ENCODE measurements around the gene ZNF891. TPM values are rescaled to one million over a fixed set of nuclear protein-coding genes. Genes with fewer than 3 reads are reported as not detected.

The ZNF891 gene
- total and polyA plus RNA-seq, 2 of the 13 experiments (the other 11 are each of a cell fraction or from before 2014, with no cell fraction given): 1.3 to 2.1 TPM

GRCh38 chr12:133080368-133081158 is 49.5 kb downstream of the ZNF891 start, which contains the start of gene ZNF140 (continued):
- no peak for TF ChIP-seq THYN1 (CRISPR knock-in tag; IDR thresholded peaks at IDR 0.05; ENCODE audit: borderline replicate concordance, low read depth)
- TF ChIP-seq ZC3H13 (CRISPR knock-in tag; IDR thresholded peaks at IDR 0.05): 0 out of 2 replicates have a peak, but pooled peaks have one; percentile 41
- TF ChIP-seq KLF16 (CRISPR knock-in tag; IDR thresholded peaks at IDR 0.05): peak in 1 of 2 experiments; percentile 86; a peak in 2 of 4 replicates
- no peak for TF ChIP-seq ZNF441 (CRISPR knock-in tag; IDR thresholded peaks at IDR 0.05; ENCODE audit: borderline replicate concordance)
- no peak for TF ChIP-seq ZNF34 (CRISPR knock-in tag; IDR thresholded peaks at IDR 0.05; ENCODE audit: borderline replicate concordance)
- TF ChIP-seq MAZ (IDR thresholded peaks at IDR 0.05; ENCODE audit: borderline replicate concordance, low read depth, low read length): peak; percentile 86
- peak; percentile 60; the same call in 1 of the 2 replicates for TF ChIP-seq MAZ (CRISPR knock-in tag; IDR thresholded peaks at IDR 0.05; ENCODE audit: low read depth)
- TF ChIP-seq ETV6 (CRISPR knock-in tag; conservative IDR thresholded peaks at IDR 0.05): no peak; the same call in 1 of the 2 replicates
- no peak for TF ChIP-seq CCAR2 (optimal IDR thresholded peaks at IDR 0.05; ENCODE audit: low read depth, low read length)
- TF ChIP-seq EP300 (IDR thresholded peaks at IDR 0.05; ENCODE audit: low read depth in 2 of 2, low read length in 2 of 2): no peak
- no peak for TF ChIP-seq EP300 (CRISPR knock-in tag; IDR thresholded peaks at IDR 0.05; ENCODE audit: borderline replicate concordance)
- TF ChIP-seq CHD4 (IDR thresholded peaks at IDR 0.05; ENCODE audit: borderline replicate concordance, low read length): no peak
- TF ChIP-seq, protein P1, sequence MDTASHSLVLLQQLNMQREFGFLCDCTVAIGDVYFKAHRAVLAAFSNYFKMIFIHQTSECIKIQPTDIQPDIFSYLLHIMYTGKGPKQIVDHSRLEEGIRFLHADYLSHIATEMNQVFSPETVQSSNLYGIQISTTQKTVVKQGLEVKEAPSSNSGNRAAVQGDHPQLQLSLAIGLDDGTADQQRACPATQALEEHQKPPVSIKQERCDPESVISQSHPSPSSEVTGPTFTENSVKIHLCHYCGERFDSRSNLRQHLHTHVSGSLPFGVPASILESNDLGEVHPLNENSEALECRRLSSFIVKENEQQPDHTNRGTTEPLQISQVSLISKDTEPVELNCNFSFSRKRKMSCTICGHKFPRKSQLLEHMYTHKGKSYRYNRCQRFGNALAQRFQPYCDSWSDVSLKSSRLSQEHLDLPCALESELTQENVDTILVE (CRISPR knock-in tag; IDR thresholded peaks at IDR 0.05): peak; percentile 78
- TF ChIP-seq RAD21 (CRISPR knock-in tag; IDR thresholded peaks at IDR 0.05): peak; percentile 47
- no peak for TF ChIP-seq SATB2 (CRISPR knock-in tag; IDR thresholded peaks at IDR 0.05)
- no peak for TF ChIP-seq ARNT (IDR thresholded peaks at IDR 0.05)
- TF ChIP-seq FOXJ3 (CRISPR knock-in tag; IDR thresholded peaks at IDR 0.05; ENCODE audit: borderline replicate concordance): peak; percentile 74
- no peak for TF ChIP-seq RBM22 (optimal IDR thresholded peaks at IDR 0.05; ENCODE audit: low read length)
- TF ChIP-seq, protein P2, sequence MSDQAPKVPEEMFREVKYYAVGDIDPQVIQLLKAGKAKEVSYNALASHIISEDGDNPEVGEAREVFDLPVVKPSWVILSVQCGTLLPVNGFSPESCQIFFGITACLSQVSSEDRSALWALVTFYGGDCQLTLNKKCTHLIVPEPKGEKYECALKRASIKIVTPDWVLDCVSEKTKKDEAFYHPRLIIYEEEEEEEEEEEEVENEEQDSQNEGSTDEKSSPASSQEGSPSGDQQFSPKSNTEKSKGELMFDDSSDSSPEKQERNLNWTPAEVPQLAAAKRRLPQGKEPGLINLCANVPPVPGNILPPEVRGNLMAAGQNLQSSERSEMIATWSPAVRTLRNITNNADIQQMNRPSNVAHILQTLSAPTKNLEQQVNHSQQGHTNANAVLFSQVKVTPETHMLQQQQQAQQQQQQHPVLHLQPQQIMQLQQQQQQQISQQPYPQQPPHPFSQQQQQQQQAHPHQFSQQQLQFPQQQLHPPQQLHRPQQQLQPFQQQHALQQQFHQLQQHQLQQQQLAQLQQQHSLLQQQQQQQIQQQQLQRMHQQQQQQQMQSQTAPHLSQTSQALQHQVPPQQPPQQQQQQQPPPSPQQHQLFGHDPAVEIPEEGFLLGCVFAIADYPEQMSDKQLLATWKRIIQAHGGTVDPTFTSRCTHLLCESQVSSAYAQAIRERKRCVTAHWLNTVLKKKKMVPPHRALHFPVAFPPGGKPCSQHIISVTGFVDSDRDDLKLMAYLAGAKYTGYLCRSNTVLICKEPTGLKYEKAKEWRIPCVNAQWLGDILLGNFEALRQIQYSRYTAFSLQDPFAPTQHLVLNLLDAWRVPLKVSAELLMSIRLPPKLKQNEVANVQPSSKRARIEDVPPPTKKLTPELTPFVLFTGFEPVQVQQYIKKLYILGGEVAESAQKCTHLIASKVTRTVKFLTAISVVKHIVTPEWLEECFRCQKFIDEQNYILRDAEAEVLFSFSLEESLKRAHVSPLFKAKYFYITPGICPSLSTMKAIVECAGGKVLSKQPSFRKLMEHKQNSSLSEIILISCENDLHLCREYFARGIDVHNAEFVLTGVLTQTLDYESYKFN (CRISPR knock-in tag; conservative IDR thresholded peaks at IDR 0.05): no peak
- no peak for TF ChIP-seq JUNB (CRISPR knock-in tag; IDR thresholded peaks at IDR 0.05; ENCODE audit: borderline replicate concordance)
- TF ChIP-seq, protein P3, sequence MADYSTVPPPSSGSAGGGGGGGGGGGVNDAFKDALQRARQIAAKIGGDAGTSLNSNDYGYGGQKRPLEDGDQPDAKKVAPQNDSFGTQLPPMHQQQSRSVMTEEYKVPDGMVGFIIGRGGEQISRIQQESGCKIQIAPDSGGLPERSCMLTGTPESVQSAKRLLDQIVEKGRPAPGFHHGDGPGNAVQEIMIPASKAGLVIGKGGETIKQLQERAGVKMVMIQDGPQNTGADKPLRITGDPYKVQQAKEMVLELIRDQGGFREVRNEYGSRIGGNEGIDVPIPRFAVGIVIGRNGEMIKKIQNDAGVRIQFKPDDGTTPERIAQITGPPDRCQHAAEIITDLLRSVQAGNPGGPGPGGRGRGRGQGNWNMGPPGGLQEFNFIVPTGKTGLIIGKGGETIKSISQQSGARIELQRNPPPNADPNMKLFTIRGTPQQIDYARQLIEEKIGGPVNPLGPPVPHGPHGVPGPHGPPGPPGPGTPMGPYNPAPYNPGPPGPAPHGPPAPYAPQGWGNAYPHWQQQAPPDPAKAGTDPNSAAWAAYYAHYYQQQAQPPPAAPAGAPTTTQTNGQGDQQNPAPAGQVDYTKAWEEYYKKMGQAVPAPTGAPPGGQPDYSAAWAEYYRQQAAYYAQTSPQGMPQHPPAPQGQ (CRISPR knock-in tag; IDR thresholded peaks at IDR 0.05; ENCODE audit: borderline replicate concordance): no peak
- TF ChIP-seq MIER2 (CRISPR knock-in tag; IDR thresholded peaks at IDR 0.05): no peak

All from HepG2 (cell line).